Stimulated activated CD4-positive, alpha-beta T cell treated with anti-CD3 and anti-CD28 coated beads, TNF-alpha, amount 100 ng/mL, for 24 hours (primary cell): Measurements from ENCODE around the gene SHMT2.

ENCODE experiments used
- DNase-seq, 3 experiments: peaks; one replicate each; pipeline ENCODE4 v3.0.0-alpha.2; 2020; ENCODE audit warnings: low read depth in 3 of 3

The SHMT2 gene

GRCh38 chr12:57239587-57240065 is 10.1 kb downstream of the SHMT2 start:
- no peak for DNase-seq

DNA sequence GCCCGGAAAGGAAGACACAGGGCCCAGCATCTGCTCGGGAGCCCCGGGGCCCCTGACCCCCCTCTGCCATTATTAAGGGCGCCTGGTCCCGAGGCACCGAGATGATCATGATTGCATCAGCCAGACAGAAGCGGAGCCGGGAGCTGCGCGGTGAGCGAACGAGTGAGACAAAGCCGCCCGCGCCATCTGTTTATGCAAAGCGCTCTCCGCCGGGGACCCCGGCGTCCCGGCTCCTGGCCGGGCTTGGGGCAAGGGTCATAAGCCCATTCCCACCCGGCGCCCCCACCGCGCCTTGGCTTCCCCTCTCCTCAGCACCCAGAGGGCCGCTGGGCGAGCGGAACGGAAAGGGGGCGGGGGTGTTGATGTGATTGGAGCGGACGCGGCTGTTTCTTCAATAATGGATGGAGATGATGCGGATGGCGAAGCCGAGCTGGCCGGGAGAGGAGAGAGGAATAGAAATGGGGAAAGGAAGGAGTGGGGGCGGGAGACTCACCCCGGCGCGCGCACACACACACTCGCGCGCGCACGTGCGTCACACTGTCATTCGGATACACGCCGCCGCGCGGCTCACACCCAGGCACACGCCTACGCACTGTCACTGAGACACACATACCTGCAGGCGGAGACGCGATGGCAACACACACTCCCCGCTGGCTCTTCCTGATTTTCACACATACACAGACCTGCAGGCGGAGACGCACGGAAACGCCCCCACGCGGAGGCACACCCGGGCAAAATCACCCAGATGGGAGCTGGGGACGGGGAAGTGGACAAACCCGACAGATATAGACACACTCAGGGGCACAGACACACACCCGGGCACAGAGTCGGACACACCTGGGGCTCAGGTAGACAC is 10.8 kb downstream of the SHMT2 start:
- peak; percentile 51 to 74 (median 61) for DNase-seq

DNA sequence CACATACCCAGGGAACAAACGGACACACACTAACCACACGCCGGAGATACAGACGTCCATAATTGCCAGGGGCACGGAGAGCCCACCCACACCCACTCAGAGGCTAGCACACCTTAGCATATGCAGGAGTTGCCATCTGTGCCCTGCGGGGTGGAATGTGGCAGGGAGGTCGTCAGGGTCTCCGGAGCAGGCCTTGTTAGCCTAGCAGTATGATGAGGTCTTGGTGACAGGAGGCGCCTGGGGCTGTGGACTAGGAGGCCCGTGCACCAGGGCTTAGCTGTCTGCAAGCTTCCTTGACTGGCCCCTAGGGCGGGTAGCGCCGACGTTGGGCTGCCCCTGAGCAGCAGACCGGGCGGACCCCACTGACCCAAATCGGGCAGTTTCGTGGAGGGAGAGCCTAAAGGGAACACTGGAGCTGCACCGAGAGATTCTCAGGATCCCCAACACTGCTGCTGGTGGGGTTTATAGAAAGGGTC is 11.5 kb downstream of the SHMT2 start:
- DNase-seq = no peak

GRCh38 chr12:57241402-57242310 is 12.1 kb downstream of the SHMT2 start:
- no peak for DNase-seq

GRCh38 chr12:57242329-57242690 is 12.8 kb downstream of the SHMT2 start:
- DNase-seq = no peak

GRCh38 chr12:57242691-57243454 is 13.4 kb downstream of the SHMT2 start:
- DNase-seq = peak in 2 of 3 experiments; percentile 40 to 72

DNA sequence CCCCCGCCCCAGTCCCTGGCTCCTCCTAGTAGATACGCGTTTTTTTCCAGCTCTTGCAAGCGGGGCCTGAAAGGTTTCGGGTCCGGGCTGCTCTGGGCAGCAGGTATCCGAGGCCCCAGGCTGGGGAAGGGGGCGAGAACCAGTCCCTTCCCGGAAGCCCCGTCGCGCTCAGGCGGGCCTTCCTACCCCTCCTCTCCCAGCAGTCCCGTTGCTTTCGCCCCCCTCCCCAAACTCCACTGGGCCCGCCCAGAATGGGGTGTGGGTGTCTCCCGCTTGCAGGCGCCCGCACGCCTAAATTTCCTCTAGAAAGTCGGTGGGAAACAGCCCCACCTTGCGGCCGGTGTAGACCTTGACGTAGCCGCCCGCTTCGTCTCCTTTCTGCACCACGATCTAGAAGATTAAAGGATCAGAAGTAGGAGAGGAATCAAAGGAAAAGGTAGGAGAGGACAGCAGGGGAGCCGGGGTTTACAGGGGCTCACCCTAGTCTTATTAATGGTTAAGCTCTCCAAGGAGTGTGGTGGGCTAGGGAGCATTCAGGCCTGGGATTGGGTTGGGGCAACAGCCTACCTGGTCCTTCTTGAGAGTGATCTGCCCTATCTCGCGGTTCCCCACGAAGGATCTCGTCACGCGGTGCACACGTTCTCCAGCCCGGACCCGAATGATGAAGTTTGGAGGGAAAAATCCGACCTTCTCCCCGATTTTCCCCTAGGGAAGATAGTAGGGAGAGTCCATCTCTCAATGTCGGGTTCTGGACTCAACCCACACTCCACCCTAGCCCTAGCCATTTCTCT is 14.2 kb downstream of the SHMT2 start:
- peak; percentile 64 to 85 (median 70) for DNase-seq

- DNase-seq = no peak
These were observed 14.8 kb downstream of the SHMT2 start for GRCh38 chr12:57244312-57244696.

DNA sequence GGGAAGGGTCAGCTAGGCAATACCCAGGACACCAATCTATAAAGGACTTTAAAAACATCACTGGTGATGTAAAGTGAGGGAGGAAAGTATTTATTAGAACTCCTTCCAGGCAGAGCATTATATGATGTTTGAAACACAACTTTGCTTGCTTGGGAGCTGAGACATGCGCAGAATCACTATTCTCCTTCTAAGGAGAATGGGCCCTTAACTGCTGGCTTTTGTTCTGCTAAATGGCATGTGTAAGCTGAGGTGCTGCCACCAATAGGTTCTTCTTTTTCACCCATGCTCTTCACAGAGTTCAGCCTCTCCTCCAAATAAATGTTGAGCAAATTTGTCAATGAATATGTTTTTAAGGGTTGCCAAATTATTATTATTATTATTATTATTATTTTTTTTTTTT is 17.5 kb downstream of the SHMT2 start:
- DNase-seq = no peak

DNA sequence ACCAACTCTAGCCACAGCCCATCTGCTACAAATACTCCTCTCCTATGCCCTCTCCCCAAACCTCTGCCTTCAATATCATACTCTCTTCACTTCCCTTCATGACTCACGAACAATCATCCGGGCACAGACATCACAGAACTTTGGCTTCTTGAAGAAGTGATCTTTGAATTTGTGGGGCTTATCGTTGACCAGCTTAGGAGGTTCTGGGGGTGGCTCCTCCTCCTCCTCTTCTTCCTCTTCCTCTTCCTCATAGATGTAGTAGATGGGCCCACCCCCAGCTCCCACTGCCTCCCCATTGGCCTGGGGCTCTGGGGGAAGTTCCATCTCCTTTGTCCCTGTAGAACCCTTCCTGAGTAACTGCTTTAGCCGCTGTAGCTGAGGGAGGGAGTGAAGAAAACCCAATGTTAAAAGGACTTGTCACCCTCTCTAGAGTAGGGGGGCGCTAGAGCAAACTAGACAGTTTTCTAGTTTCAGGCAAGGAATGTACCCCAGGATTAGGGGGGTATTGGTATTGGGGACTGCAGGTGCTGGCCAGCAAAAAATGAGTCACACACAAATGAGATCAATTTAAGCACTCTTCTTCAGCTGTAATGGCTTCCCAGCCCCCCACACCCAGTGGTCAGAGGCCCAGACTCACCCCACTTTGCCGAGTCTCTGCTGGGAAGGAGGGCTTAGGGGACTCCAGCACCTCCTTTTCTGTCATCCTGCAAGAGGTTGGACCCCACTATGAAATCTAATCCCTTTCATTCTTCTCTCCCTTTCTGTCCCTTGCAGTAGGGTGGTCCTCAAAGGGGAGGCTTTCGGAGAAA is 19.6 kb downstream of the SHMT2 start:
- no peak for DNase-seq

DNA sequence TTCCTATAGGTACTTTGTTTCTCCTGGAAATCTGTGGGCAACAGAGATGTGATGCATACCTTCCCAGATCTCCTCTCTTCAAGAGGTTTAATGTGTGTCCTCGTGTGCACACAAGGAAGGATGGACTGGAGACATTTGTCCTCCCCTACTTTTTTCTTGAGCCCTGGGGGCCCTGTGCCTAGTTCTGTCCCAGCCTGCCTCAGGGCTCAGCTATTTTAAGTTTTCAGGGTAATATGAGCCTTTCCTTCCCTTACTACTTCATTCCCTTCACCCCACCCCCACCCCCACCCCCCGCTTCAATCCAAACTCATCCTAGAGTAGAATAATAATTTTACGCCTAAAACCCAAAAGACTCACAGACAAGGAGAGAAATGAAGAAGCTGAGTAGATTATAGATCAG is 21.0 kb downstream of the SHMT2 start:
- DNase-seq = no peak

DNA sequence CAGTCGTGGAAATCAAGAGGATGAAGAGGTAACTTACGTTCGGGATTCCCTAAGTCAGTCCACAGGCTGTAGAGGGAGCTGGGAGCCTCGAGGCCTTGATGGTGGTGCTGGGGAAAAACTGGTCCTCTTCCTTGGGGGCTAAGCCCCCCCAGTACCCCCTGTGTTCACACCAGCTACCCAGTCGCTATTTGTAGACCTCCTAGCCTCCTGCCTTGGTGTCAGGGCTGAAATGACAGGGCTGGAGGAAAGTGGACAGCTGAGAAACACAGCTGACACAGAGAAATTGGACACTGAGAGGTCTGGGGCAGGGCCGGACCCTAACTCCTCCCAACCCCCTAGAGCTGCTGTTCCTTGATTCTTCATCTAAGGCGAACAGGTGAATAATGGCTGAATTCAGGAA is 21.4 kb downstream of the SHMT2 start, which contains the start of gene STAC3:
STAC3 (minus strand) TSS at position 232 of the 400 bp plus-strand sequence. CDS start 1,551 bp downstream, outside the sequence.
- no peak for DNase-seq

DNA sequence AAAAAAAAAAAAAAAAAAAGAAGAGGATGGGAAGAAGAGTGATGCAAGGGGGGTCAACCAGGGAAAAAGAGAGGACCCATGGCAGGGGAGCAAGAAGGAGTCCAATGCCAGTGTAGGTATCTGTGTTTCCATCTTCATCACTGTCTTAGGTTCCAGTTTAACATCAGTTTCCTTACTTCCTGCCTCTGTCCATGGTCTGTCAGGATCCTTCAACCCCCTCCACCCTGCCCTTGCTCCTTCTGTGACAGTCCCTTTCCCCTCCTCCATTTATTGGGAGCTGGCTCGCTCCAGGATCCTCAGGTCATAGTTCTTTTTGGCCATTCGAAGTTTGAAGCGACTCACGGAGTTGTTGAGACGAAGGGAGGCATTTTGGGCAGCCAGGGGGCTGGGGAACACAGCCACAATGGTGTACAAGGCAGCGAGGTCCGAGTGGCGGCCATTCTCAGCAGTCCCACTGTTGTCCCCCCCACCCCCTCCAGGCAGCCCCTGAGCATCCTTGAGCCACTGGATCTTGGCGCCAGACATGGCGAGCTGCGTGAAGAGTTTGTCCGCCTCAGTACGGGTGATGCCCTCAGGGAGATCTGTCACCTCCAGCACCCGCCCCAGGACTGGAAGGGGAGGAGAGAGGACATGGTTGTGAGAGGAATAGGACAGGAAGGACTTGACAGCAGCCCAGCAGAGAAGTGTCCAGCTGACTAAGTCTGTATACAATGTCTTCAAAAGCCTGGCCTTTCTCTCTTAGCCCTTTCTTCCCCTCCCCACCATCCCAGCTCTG is 25.2 kb downstream of the SHMT2 start:
- DNase-seq = no peak

- DNase-seq = no peak
These were observed 26.4 kb downstream of the SHMT2 start for GRCh38 chr12:57255916-57256315.

GRCh38 chr12:57258977-57259970 is 29.8 kb downstream of the SHMT2 start:
- DNase-seq = no peak

GRCh38 chr12:57260366-57260765 is 30.9 kb downstream of the SHMT2 start:
- no peak for DNase-seq

DNA sequence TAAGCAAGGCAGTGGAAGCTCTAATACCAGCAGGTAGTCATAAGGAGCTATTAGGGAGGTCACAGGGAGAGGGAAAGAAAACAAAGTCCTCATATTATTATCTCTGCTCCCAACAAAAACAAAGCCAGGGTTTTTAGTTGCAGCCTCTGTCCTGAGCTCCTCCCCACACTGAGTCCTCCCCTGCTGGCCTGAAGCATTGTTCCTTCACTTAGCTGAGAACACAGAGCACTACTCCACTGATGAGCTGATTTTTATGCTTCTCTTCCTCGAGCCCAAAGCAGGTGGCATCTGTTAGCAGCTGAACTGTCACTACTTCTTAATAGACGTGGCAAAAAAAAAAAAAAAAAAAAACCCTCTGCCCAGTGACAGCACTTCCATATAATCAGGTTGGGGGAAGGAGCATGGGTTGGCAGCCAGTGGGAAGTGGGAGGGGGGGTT is 31.9 kb downstream of the SHMT2 start:
- DNase-seq = no peak
